NOMO-1 treated with DMSO at 0.1 percent for 48 hours (cell line): ENCODE results near the gene FBN2.
"Not testable (repeated sequence)": the region's sequence is repeated elsewhere in the genome, so short reads cannot be mapped to it uniquely, and the experiment has no call there.

Source experiments
- DNase-seq: peaks from one replicate; lab custom pipeline; 2025; ENCODE audit not compliant: unreplicated experiment; lab: John Stamatoyannopoulos, UW

The FBN2 gene

GRCh38 chr5:128480158-128480557 lies 57.9 kb downstream of the FBN2 start:
- no peak for DNase-seq

GRCh38 chr5:128478386-128479368 lies 59.4 kb downstream of the FBN2 start:
- DNase-seq = no peak

- no peak for DNase-seq
Measured at GRCh38 chr5:128477944-128478343, 60.1 kb downstream of the FBN2 start.

GRCh38 chr5:128475693-128476092 lies 62.4 kb downstream of the FBN2 start:
- no peak for DNase-seq

- DNase-seq = no peak
Measured at GRCh38 chr5:128472919-128473318, 65.1 kb downstream of the FBN2 start.

GRCh38 chr5:128472036-128472435 lies 66.0 kb downstream of the FBN2 start:
- DNase-seq = peak; percentile 7

GRCh38 chr5:128470663-128471062 lies 67.4 kb downstream of the FBN2 start:
- no peak for DNase-seq

GRCh38 chr5:128469912-128470311 lies 68.1 kb downstream of the FBN2 start:
- no peak for DNase-seq

GRCh38 chr5:128466980-128467379 lies 71.1 kb downstream of the FBN2 start:
- DNase-seq = no peak

- DNase-seq = no peak
Measured at GRCh38 chr5:128466554-128466953, 71.5 kb downstream of the FBN2 start.

- no peak for DNase-seq
Measured at GRCh38 chr5:128464596-128464995, 73.4 kb downstream of the FBN2 start.

- no peak for DNase-seq
Measured at GRCh38 chr5:128462330-128462729, 75.7 kb downstream of the FBN2 start.

GRCh38 chr5:128457147-128457915 lies 80.7 kb downstream of the FBN2 start:
- not testable (repeated sequence) for DNase-seq

GRCh38 chr5:128455841-128456361 lies 82.1 kb downstream of the FBN2 start:
- DNase-seq = no peak

- DNase-seq = no peak
Measured at GRCh38 chr5:128453121-128453520, 84.9 kb downstream of the FBN2 start.

- DNase-seq = not testable (repeated sequence)
Measured at GRCh38 chr5:128447224-128447623, 90.8 kb downstream of the FBN2 start.

GRCh38 chr5:128441941-128442350 lies 96.1 kb downstream of the FBN2 start:
- DNase-seq = no peak

- no peak for DNase-seq
Measured at GRCh38 chr5:128441165-128441564, 96.9 kb downstream of the FBN2 start.

- no peak for DNase-seq
Measured at GRCh38 chr5:128436749-128437188, 101.3 kb downstream of the FBN2 start.

GRCh38 chr5:128435861-128436260 lies 102.2 kb downstream of the FBN2 start:
- DNase-seq = no peak

GRCh38 chr5:128434993-128435392 lies 103.1 kb downstream of the FBN2 start:
- no peak for DNase-seq
